Nucleus accumbens (tissue), 56 donors: ENCODE results near the gene AURKB.
A peak's percentile ranks its signal among the peaks of the same experiment; 100 is the strongest.
"Not testable (repeated sequence)": the region's sequence is repeated elsewhere in the genome, so short reads cannot be mapped to it uniquely, and the experiment has no call there.

Source experiments
- DNase-seq, 56 donors: peaks; one replicate each; lab custom pipeline; 2025; lab: John Stamatoyannopoulos, UW

Gene AURKB

GRCh38 chr17:8209907-8210760, at the start of gene AURKB:
AURKB (minus strand) TSS chr17:8210575; CDS start chr17:8210224, 351 bp downstream.
- peak; percentile 10 to 96 (median 82) for DNase-seq

DNA sequence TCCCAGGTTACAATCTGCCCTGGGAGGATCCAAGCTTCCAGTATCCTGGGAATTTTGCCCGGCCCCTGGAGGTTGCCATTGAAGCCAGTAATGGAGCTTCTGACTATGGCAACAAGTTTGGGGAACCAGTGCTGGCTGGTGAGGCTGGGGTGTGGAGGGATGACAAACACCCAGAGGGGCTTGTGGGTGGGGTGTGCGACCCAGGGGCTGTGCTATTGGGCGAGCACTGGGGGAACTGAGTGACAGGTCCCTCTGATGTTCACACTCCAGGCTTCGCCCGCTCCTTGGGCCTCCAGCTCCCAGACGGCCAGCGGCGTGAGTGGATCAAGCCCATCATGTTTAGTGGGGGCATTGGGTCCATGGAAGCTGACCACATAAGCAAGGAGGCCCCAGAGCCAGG, 47.4 kb upstream of the AURKB start:
- no peak for DNase-seq

DNA sequence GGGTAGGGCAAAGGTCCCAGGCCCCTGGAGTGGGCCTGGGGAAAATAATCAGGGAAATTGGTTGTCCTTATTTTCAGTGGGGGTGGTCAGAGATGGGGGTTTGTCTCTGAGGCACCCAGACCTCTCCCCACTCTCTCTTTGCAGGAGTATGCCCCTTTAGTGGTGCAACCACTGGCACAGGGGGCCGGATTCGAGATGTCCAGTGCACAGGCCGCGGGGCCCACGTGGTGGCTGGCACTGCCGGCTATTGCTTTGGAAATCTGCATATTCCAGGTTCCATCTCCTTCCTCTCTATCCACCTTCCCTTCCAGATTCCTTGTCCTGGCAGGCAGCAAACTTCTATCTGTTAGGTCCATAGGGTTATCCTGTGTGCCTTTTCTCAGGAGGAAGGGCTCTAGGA, 46.3 kb upstream of the AURKB start:
- no peak for DNase-seq

DNA sequence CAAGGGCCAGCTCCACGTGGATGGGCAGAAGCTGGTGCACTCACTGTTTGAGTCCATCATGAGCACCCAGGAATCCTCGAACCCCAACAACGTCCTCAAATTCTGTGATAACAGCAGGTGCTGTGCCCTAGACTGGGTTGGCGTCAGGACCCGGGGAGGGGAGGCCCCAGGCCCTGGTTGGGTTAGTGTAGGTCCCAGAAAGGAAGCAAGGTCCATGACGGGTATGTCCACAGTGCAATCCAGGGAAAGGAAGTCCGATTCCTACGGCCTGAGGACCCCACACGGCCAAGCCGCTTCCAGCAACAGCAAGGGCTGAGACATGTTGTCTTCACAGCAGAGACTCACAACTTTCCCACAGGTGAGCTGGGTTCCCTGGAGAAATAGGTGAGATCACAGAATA, 45.9 kb upstream of the AURKB start:
- no peak for DNase-seq

GRCh38 chr17:8255499-8255898, 45.1 kb upstream of the AURKB start:
- no peak for DNase-seq

DNA sequence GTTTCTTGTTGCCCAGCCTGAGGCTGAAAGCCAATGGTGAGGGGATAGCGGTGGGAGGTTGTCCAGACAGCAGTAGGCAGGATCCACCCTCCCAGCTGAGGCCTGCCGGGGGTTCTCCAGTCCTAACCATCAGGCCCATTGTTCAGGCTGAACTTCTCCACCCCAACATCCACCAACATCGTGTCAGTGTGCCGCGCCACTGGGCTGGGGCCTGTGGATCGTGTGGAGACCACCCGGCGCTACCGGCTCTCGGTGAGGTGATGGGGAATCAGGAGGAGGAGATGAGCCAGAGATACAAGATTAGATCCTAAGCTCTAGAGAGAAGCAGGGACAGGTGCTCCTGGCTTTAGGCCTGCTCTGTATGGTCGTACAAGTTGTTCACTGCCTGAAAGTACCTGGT, 44.5 kb upstream of the AURKB start:
- DNase-seq = no peak

- peak in 5 of 56 donors; percentile 1 to 27 (median 2) for DNase-seq
Measured at GRCh38 chr17:8253801-8254200, 43.4 kb upstream of the AURKB start.

DNA sequence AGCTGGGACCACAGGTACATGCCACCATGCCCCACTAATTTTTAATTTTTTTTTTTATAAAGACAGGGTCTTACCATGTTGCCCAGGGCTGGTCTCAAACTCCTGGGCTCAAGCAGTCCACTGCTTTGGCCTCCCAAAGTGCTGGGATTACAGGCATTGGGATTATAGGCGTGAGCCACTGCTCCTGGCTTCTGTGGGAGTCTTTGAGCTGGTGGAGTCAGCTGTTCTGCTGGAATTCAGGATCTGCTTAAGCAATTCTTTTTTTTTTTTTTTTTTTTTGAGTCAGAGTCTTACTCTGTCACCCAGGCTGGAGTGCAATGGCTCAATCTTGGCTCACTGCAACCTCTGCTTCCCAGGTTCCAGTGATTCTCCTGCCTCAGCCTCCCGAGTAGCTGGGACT, 41.0 kb upstream of the AURKB start:
- DNase-seq = not testable (repeated sequence)

DNA sequence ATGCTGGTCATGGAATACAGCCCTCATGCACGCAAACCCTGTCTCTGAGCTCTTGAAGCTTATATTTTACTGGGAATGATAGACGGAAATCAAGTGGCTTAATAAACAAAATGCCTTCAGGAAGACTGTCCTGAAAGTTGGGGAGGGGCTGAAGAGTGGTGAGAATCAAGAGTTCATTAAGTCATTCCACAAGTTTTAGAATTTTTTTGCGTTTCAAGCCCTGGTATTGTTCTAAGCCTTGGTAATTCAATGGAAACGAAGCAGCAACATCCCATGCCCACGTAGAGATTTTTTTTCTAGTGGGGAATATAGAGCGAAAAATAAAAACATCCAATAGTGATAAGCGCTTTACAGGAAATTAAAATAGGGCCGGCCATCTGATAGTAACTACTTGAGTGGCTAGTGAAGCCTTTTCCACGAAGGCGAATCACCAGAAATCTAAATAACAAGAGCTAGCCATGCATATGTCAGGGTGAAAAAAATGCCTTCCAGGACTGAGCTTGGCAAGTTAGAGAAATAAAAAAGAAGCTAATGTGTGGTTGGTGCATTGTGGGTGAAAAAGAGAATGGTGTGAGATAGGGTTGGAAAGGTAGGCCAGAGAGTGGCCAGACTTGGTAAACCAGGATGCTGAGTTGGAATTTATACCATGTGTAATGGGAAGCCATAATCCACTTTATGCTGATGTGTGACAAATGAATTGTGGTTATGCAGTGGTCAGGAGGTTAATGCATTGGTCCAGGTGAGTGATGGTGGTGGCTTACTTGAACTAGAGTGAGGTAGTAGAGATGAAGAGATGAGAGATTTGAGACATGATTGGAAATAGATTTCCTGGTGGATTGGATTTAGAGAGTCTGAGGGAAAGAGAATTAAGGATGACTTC, 39.5 kb upstream of the AURKB start:
- DNase-seq = no peak

- DNase-seq = peak; percentile 35 to 96 (median 88)
Measured at GRCh38 chr17:8248751-8249607, 38.6 kb upstream of the AURKB start, which contains the start of gene PFAS. PFAS (plus strand) TSS chr17:8249289; CDS start chr17:8253938, 4,649 bp downstream.

- no peak for DNase-seq
Measured at GRCh38 chr17:8244768-8245167, 34.4 kb upstream of the AURKB start.

DNA sequence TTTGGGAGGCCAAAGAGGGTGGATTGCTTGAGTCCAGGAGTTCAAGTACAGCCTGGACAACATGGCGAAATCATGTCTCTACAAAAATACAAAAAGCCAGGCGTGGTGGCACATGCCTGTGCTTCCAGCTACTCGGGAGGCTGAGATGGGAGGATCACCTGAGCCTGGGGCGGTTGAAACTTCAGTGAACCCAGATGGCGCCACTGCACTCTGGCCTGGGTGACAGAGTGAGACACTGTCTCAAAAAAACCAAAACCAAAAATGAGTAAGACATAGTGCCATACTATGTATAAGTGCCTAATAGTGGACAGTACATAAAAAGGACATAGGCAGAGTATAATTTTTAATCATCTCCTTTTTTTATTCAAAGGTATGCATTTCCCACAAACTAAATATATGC, 33.5 kb upstream of the AURKB start:
- DNase-seq = no peak

- DNase-seq = no peak
Measured at GRCh38 chr17:8237886-8238285, 27.5 kb upstream of the AURKB start.

DNA sequence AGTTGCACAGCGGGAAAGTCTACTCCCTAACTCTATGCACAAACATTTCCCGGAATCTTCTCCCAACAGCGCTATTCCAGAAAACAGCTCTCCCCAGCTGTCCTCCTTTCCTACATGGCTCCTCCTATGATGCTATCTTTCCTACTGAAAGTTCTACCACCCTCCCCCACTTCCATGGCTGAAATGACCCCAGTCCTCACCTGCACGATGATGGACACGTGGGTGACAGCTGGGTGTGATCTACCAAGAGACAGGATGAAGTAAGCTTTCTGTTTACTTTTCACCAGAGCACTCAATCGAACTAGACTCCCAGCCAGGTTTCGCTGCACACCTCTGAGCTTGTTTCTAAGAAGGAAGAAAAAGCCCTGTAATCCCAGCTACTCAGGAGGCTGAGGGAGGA, 26.8 kb upstream of the AURKB start:
- DNase-seq = no peak

GRCh38 chr17:8235676-8236075, 25.3 kb upstream of the AURKB start:
- no peak for DNase-seq

- DNase-seq = no peak
Measured at GRCh38 chr17:8234361-8235270, 24.2 kb upstream of the AURKB start.

DNA sequence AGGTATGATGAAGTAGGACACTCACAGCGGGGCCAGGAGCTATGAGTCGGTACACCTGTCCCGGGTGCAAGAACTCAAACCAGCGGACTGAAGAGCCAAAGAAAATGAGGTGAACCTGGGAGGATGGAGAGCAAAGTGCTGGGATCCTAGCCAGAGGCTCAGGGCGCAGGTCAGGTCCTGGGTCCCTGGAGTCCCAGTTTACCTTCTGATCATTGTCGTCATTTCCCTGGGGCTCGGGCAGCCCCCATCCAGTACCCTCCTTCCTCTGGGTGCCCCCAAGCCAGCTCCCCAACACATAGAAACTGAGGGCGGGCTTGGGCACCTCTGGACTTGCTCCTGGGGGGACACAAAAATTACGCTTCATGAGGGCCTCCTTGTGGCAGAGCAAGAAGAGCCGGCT, 21.3 kb upstream of the AURKB start:
- no peak for DNase-seq

- no peak for DNase-seq
Measured at GRCh38 chr17:8227238-8227581, 16.8 kb upstream of the AURKB start.

- DNase-seq = peak in 55 of 56 donors; percentile 16 to 87 (median 67)
Measured at GRCh38 chr17:8226536-8227237, 16.3 kb upstream of the AURKB start.
